HepG2 (cell line): ENCODE measurements around the gene GRAMD4. TPM values are rescaled to one million over a fixed set of nuclear protein-coding genes. Genes with fewer than 3 reads are reported as not detected.

Experiments
- ATAC-seq: fragments of 200-7000 bp; cut with Tn5 transposase; 3 replicates; pipeline ENCODE4 v1.9.1; 2020; ENCODE audit warnings: mild to moderate bottlenecking, moderate library complexity
- BruUV-seq: library from RNA; stranded (reverse); fragments of 400-500 nt; replicated peaks from 2 replicates; lab custom pipeline; 2021; lab: Mats Ljungman, UMichigan
- CTCF ChIA-PET: fragments of 300-600 bp; formaldehyde crosslinking; extraction: SDS; loops from one replicate; lab custom pipeline; 2021; ENCODE audit warnings: low total read pairs, inconsistent platforms, low intra/inter-chr PET ratio; lab: Yijun Ruan, JAX
- POLR2A ChIA-PET: fragments of 350-600 bp; sonication (Branson Sonifier 250); formaldehyde crosslinking; loops from one replicate; lab custom pipeline; 2020; ENCODE audit warnings: antibody characterized with exemption, inconsistent platforms; lab: Yijun Ruan, JAX
- DNase-seq: peaks from one replicate; pipeline ENCODE4 v3.0.0-alpha.2; 2015; ENCODE audit warnings: low spot score
- FAIRE-seq: peaks from 3 replicates; lab custom pipeline; 2011; peaks lifted over from hg19 to GRCh38; lab: Jason Lieb, UNC
- H2AFZ ChIP-seq: one replicate; pipeline ENCODE4 v1.6.1; 2011; ENCODE audit warnings: low read length, inconsistent platforms
- H3K27ac ChIP-seq: fragments of 300-600 bp; 3 replicates; pipeline ENCODE4 v1.8.0; 2011; ENCODE audit warnings: mixed run types, mild to moderate bottlenecking, mixed read lengths, low read length, inconsistent platforms; ENCODE audit not compliant: insufficient read depth; ENCODE audit errors: extremely low read length
- H3K27me3 ChIP-seq, 2 experiments: fragments of 200-600 bp in 1 of 2; 2 replicates in 1 of 2; 3 replicates in 1 of 2; pipeline versions ENCODE4 v1.6.0 to v1.8.0; 2011; ENCODE audit warnings: low read length in 2 of 2, mild to moderate bottlenecking in 2 of 2, moderate library complexity in 2 of 2, inconsistent platforms in 1 of 2; ENCODE audit not compliant: insufficient read depth in 2 of 2, control insufficient read depth in 1 of 2
- H3K36me3 ChIP-seq, 2 experiments: fragments of 200-600 bp in 1 of 2; replicated peaks in 1 of 2; 2 replicates in 1 of 2; 3 replicates in 1 of 2; pipeline versions ENCODE4 v1.5.1 to v1.8.0; 2011; ENCODE audit warnings: low read length in 2 of 2, inconsistent platforms in 1 of 2; ENCODE audit not compliant: insufficient read depth in 2 of 2, control insufficient read depth in 1 of 2
- H3K4me1 ChIP-seq: 2 replicates; pipeline ENCODE4 v1.5.1; 2012; ENCODE audit warnings: low read length, inconsistent platforms; ENCODE audit not compliant: insufficient read depth
- H3K4me2 ChIP-seq: 2 replicates; pipeline ENCODE4 v1.6.0; 2011; ENCODE audit warnings: low read depth, low read length, inconsistent platforms
- H3K4me3 ChIP-seq, 3 experiments: fragments of 200-600 bp in 1 of 3; sonication (generic), shearing (Covaris generic) in 1 of 3; replicated peaks in 1 of 3; 2 replicates each; pipeline ENCODE4 v1.5.1; 2011 to 2016; ENCODE audit warnings: low read length in 3 of 3, inconsistent platforms in 2 of 3, low read depth in 2 of 3, mild to moderate bottlenecking in 2 of 3, control low read depth in 1 of 3, mixed read lengths in 1 of 3; ENCODE audit not compliant: insufficient read depth in 1 of 3
- H3K79me2 ChIP-seq: one replicate; pipeline ENCODE4 v1.6.1; 2011; ENCODE audit warnings: low read length, inconsistent platforms; ENCODE audit not compliant: insufficient read depth
- H3K9ac ChIP-seq: 2 replicates; pipeline ENCODE4 v1.6.0; 2011; ENCODE audit warnings: mild to moderate bottlenecking, low read depth, low read length, inconsistent platforms; ENCODE audit not compliant: insufficient read depth
- H3K9me3 ChIP-seq: 2 replicates; pipeline ENCODE4 v1.5.1; 2012; ENCODE audit warnings: mild to moderate bottlenecking, low read length
- H4K20me1 ChIP-seq: 2 replicates; pipeline ENCODE4 v1.6.0; 2011; ENCODE audit warnings: inconsistent platforms, mild to moderate bottlenecking, low read length, moderate library complexity; ENCODE audit not compliant: insufficient read depth
- CHD2 ChIP-seq: IDR thresholded peaks from 2 replicates; pipeline ENCODE4 v1.6.1; 2011; ENCODE audit warnings: low read depth, low read length, improper control_type of control experiment
- FOSL2 ChIP-seq: sonication (generic); formaldehyde crosslinking; IDR thresholded peaks from 2 replicates; pipeline ENCODE4 v1.4.0; 2020; ENCODE audit warnings: missing genetic modification reagents
- HBP1 ChIP-seq: IDR thresholded peaks from 2 replicates; pipeline ENCODE4 v1.6.1; 2016; ENCODE audit warnings: low read depth, control low read depth
- IKZF4 ChIP-seq: sonication (generic); formaldehyde crosslinking; IDR thresholded peaks from 2 replicates; pipeline ENCODE4 v1.5.1; 2020; ENCODE audit warnings: borderline replicate concordance, mild to moderate bottlenecking, low read depth, missing genetic modification reagents; ENCODE audit errors: not compliant biosample characterization
- KLF11 ChIP-seq: IDR thresholded peaks from 2 replicates; pipeline ENCODE4 v1.6.1; 2016; ENCODE audit warnings: missing compliant biosample characterization
- NAIF1 ChIP-seq: sonication (generic); formaldehyde crosslinking; IDR thresholded peaks from 2 replicates; pipeline ENCODE4 v1.5.0; 2020; ENCODE audit warnings: mild to moderate bottlenecking, missing genetic modification reagents, borderline replicate concordance
- NR3C1 ChIP-seq: sonication (generic); formaldehyde crosslinking; IDR thresholded peaks from 2 replicates; pipeline ENCODE4 v1.4.0; 2020; ENCODE audit warnings: missing genetic modification reagents
- POLR2AphosphoS2 ChIP-seq: IDR thresholded peaks from 2 replicates; pipeline ENCODE4 v1.6.1; 2011; ENCODE audit warnings: low read depth, low read length, improper control_type of control experiment
- RFX3 ChIP-seq: IDR thresholded peaks from 2 replicates; pipeline ENCODE4 v1.6.1; 2016; ENCODE audit warnings: missing biosample characterization, missing genetic modification reagents
- RXRB ChIP-seq: IDR thresholded peaks from 2 replicates; pipeline ENCODE4 v1.6.1; 2016; ENCODE audit warnings: borderline replicate concordance, missing genetic modification reagents, missing compliant biosample characterization
- SMARCE1 ChIP-seq: fragments of 450-650 bp; IDR thresholded peaks from 2 replicates; pipeline ENCODE4 v1.6.1; 2017; ENCODE audit warnings: borderline replicate concordance
- ZBTB20 ChIP-seq: sonication (generic); formaldehyde crosslinking; IDR thresholded peaks from 2 replicates; pipeline ENCODE4 v1.8.1; 2023; ENCODE audit warnings: missing genetic modification reagents, low read depth, mild to moderate bottlenecking, borderline replicate concordance
- ZFYVE20 ChIP-seq: sonication (generic); formaldehyde crosslinking; IDR thresholded peaks from 2 replicates; pipeline ENCODE4 v1.8.0; 2023; ENCODE audit warnings: low read depth, mild to moderate bottlenecking, moderate library complexity, missing genetic modification reagents, borderline replicate concordance
- ZNF337 ChIP-seq: sonication (generic); formaldehyde crosslinking; IDR thresholded peaks from 2 replicates; pipeline ENCODE4 v1.5.1; 2020; ENCODE audit warnings: missing genetic modification reagents, low read depth, mild to moderate bottlenecking, borderline replicate concordance
- ZNF354B ChIP-seq: sonication (generic); formaldehyde crosslinking; IDR thresholded peaks from 2 replicates; pipeline ENCODE4 v1.8.0; 2022; ENCODE audit warnings: mild to moderate bottlenecking, missing genetic modification reagents
- ZNF557 ChIP-seq: sonication (generic); formaldehyde crosslinking; IDR thresholded peaks from 2 replicates; pipeline ENCODE4 v1.4.0; 2020; ENCODE audit warnings: missing genetic modification reagents
- ZNF790 ChIP-seq: sonication (generic); formaldehyde crosslinking; IDR thresholded peaks from 2 replicates; pipeline ENCODE4 v1.8.0; 2022; ENCODE audit warnings: missing genetic modification reagents, mild to moderate bottlenecking, borderline replicate concordance
- ZNF841 ChIP-seq: sonication (generic); formaldehyde crosslinking; IDR thresholded peaks from 2 replicates; pipeline ENCODE4 v1.8.1; 2023; ENCODE audit warnings: missing genetic modification reagents, borderline replicate concordance
- ZXDC ChIP-seq: sonication (generic); formaldehyde crosslinking; IDR thresholded peaks from 2 replicates; pipeline ENCODE4 v1.5.0; 2020; ENCODE audit warnings: mild to moderate bottlenecking, missing genetic modification reagents
- WGBS: methylation state at CpG from one replicate; pipeline ENCODE4 v1.1.6; 2017; ENCODE audit warnings: low lambda C conversion rate; 5-methylcytosine and 5-hydroxymethylcytosine counted together
- in situ Hi-C: cut with HindIII; loops from 2 replicates; pipeline ENCODE4 v1.10.0; 2017; ENCODE audit warnings: low pct_unique_long_range_greater_than_20kb; ENCODE audit not compliant: extremely low pct_ligation_motif_present
- intact Hi-C: fragments of 100-400 bp; cut with micrococcal nuclease; formaldehyde crosslinking; loops from one replicate; pipeline ENCODE4 v1.10.0; 2022; ENCODE audit not compliant: unreplicated experiment
- polyA plus RNA-seq, 8 experiments: library from polyadenylated mRNA; depleted of rRNA in 3 of 8; stranded (reverse) in 7 of 8; unstranded in 1 of 8; fragments of >200 nt; fragmentation: Illumina TruSeq in 4 of 8; extraction: Trizol in 4 of 8; gene quantifications; 2 replicates each; pipeline versions ENCODE4 v1.2.1 to v1.2.3, GENCODE V29; 2011 to 2016; ENCODE audit warnings: low read depth in 4 of 8, missing spikeins in 1 of 8, mixed read lengths in 1 of 8; ENCODE audit not compliant: insufficient read depth in 1 of 8
- total RNA-seq, 5 experiments: library from RNA; depleted of rRNA; stranded (reverse); fragments of >200 nt; fragmentation: Illumina TruSeq; extraction: Trizol; gene quantifications; 2 replicates each; pipeline ENCODE4 v1.2.3, GENCODE V29; 2016; ENCODE audit warnings: low read depth in 1 of 5

Gene GRAMD4
- total and polyA plus RNA-seq, 2 of the 13 experiments (the other 11 are each of a cell fraction or from before 2014, with no cell fraction given): 15.2 to 15.7 TPM

- POLR2A ChIA-PET: no interaction called here
- Histone ChIP-seq H3K4me1 (no peaks in the 10 kb centered on the region), H3K27ac (no peak overlapping the region), H3K4me2 (no peak overlapping the region), H3K79me2 (no peaks in the 10 kb centered on the region), H3K4me3 (no peak overlapping the region), H3K36me3 (no peaks in the 10 kb centered on the region; a peak in 1 of 5 replicates), H4K20me1 (no peaks in the 10 kb centered on the region), H3K9me3 (no peaks in the 10 kb centered on the region), H3K9ac (no peak overlapping the region), H2AFZ (no peak overlapping the region), H3K27me3 (no peaks in the 10 kb centered on the region)
- 97% methylated on average over 15 of the region's 17 CpGs for whole genome bisulfite sequencing
- no TSS peak for BruUV-seq
- FAIRE-seq (no peak), DNase-seq (no peak), ATAC-seq (no peak)
- intact Hi-C loops: no loop called here
- TF ChIP-seq ZNF354B (no peak), HBP1 (CRISPR knock-in tag) (no peak), NAIF1 (no peak), POLR2AphosphoS2 (no peak), RXRB (CRISPR knock-in tag) (no peak), IKZF4 (CRISPR knock-in tag) (no peak), ZNF790 (no peak), SMARCE1 (no peak), NR3C1 (CRISPR knock-in tag) (no peak), ZXDC (CRISPR knock-in tag) (no peak), ZFYVE20 (CRISPR knock-in tag) (no peak), KLF11 (no peak), ZNF337 (CRISPR knock-in tag) (no peak), CHD2 (no peak), ZNF841 (CRISPR knock-in tag) (no peak), ZNF557 (CRISPR knock-in tag) (no peak), FOSL2 (CRISPR knock-in tag) (no peak), ZBTB20 (CRISPR knock-in tag) (no peak), RFX3 (CRISPR knock-in tag) (no peak)
- CTCF ChIA-PET: no interaction called here
- in situ Hi-C loops: no loop called here
These were observed 25.3 kb upstream of the GRAMD4 start for GRCh38 chr22:46594947-46595298.
